Liver (tissue), 9 donors: ENCODE results near the gene ATP5MC2. TPM values are rescaled to one million over a fixed set of nuclear protein-coding genes. Genes with fewer than 3 reads are reported as not detected.

ENCODE experiments used
- DNase-seq: peaks from one replicate; pipeline ENCODE4 v3.0.0-alpha.2; 2017; ENCODE audit warnings: low spot score
- H3K27ac ChIP-seq, 2 donors: one replicate each; pipeline ENCODE4 v1.7.0; 2013; ENCODE audit warnings: inconsistent platforms in 2 of 2, low read length in 2 of 2, control low read depth in 1 of 2, low read depth in 1 of 2, mild to moderate bottlenecking in 1 of 2
- H3K27me3 ChIP-seq, 4 donors: one replicate each; pipeline versions ENCODE4 v1.6.1 to v1.7.0; 2013; ENCODE audit warnings: low read length in 3 of 4, inconsistent platforms in 1 of 4, mild to moderate bottlenecking in 1 of 4, moderate library complexity in 1 of 4; ENCODE audit not compliant: control insufficient read depth in 4 of 4, insufficient read depth in 4 of 4
- H3K36me3 ChIP-seq, 4 donors: one replicate each; pipeline versions ENCODE4 v1.6.1 to v1.7.0; 2013; ENCODE audit warnings: low read length in 3 of 4, mild to moderate bottlenecking in 3 of 4, low read depth in 1 of 4, moderate library complexity in 1 of 4; ENCODE audit not compliant: control insufficient read depth in 4 of 4, insufficient read depth in 3 of 4
- H3K4me1 ChIP-seq, 4 donors: one replicate each; pipeline versions ENCODE4 v1.6.1 to v1.7.0; 2013; ENCODE audit warnings: low read length in 3 of 4, mild to moderate bottlenecking in 3 of 4, moderate library complexity in 1 of 4; ENCODE audit not compliant: control insufficient read depth in 4 of 4, insufficient read depth in 4 of 4
- H3K4me3 ChIP-seq, 3 donors: one replicate each; pipeline versions ENCODE4 v1.6.1 to v1.7.0; 2013; ENCODE audit warnings: low read length in 3 of 3, control low read depth in 1 of 3, low read depth in 1 of 3, mild to moderate bottlenecking in 1 of 3
- H3K9ac ChIP-seq, 2 donors: one replicate each; pipeline ENCODE4 v1.7.0; 2013; ENCODE audit warnings: low read length in 2 of 2, mild to moderate bottlenecking in 2 of 2, moderate library complexity in 2 of 2, control low read depth in 1 of 2, low read depth in 1 of 2
- H3K9me3 ChIP-seq, 4 donors: one replicate each; pipeline versions ENCODE4 v1.6.1 to v1.7.0; 2013; ENCODE audit warnings: low read length in 3 of 4; ENCODE audit not compliant: control insufficient read depth in 4 of 4
- CTCF ChIP-seq: fragments of 150-350 bp; IDR thresholded peaks from 2 replicates; pipeline ENCODE4 v1.5.1; 2017; ENCODE audit warnings: improper control_type of control experiment, low read depth, low read length; ENCODE audit not compliant: missing input control
- EGR1 ChIP-seq, 2 donors: IDR thresholded peaks; 2 replicates each; pipeline ENCODE4 v1.6.1; 2016 to 2018; ENCODE audit warnings: antibody characterized with exemption in 2 of 2, low read depth in 2 of 2
- FOXA1 ChIP-seq: IDR thresholded peaks from 2 replicates; pipeline ENCODE4 v1.6.1; 2016; ENCODE audit warnings: antibody characterized with exemption
- FOXA2 ChIP-seq: IDR thresholded peaks from 2 replicates; pipeline ENCODE4 v1.6.1; 2016; ENCODE audit warnings: antibody characterized with exemption
- GABPA ChIP-seq, 2 donors: IDR thresholded peaks in 1 of 2; conservative IDR thresholded peaks in 1 of 2; 2 replicates each; pipeline ENCODE4 v1.6.1; 2016; ENCODE audit warnings: antibody characterized with exemption in 2 of 2, mild to moderate bottlenecking in 1 of 2, moderate library complexity in 1 of 2
- HNF4A ChIP-seq, 2 donors: conservative IDR thresholded peaks; 2 replicates each; pipeline ENCODE4 v1.6.1; 2016; ENCODE audit warnings: antibody characterized with exemption in 2 of 2, mild to moderate bottlenecking in 2 of 2
- HNF4G ChIP-seq: IDR thresholded peaks from 2 replicates; pipeline ENCODE4 v1.6.1; 2016; ENCODE audit warnings: antibody characterized with exemption
- JUND ChIP-seq, 2 donors: IDR thresholded peaks; 2 replicates each; pipeline ENCODE4 v1.6.1; 2016; ENCODE audit warnings: antibody characterized with exemption in 2 of 2
- NR2F2 ChIP-seq: IDR thresholded peaks from 2 replicates; pipeline ENCODE4 v1.6.1; 2016; ENCODE audit warnings: antibody characterized with exemption
- RAD21 ChIP-seq, 2 donors: IDR thresholded peaks; 2 replicates each; pipeline ENCODE4 v1.6.1; 2016; ENCODE audit warnings: antibody characterized with exemption in 2 of 2, mild to moderate bottlenecking in 2 of 2
- REST ChIP-seq: IDR thresholded peaks from 2 replicates; pipeline ENCODE4 v1.6.1; 2016; ENCODE audit warnings: antibody characterized with exemption, mild to moderate bottlenecking
- RXRA ChIP-seq, 2 donors: IDR thresholded peaks; 2 replicates each; pipeline ENCODE4 v1.6.1; 2017 to 2018; ENCODE audit warnings: antibody characterized with exemption in 2 of 2, mild to moderate bottlenecking in 1 of 2
- SP1 ChIP-seq: IDR thresholded peaks from 2 replicates; pipeline ENCODE4 v1.6.1; 2018; ENCODE audit warnings: antibody characterized with exemption, mild to moderate bottlenecking
- TAF1 ChIP-seq: conservative IDR thresholded peaks from 2 replicates; pipeline ENCODE4 v1.6.1; 2016; ENCODE audit warnings: antibody characterized with exemption, mild to moderate bottlenecking
- YY1 ChIP-seq: IDR thresholded peaks from 2 replicates; pipeline ENCODE4 v1.6.1; 2016; ENCODE audit warnings: antibody characterized with exemption, mild to moderate bottlenecking
- ZBTB33 ChIP-seq: IDR thresholded peaks from 2 replicates; pipeline ENCODE4 v1.6.1; 2016; ENCODE audit warnings: antibody characterized with exemption
- WGBS: extraction: QIAGEN DNeasy Blood & Tissue Kit; methylation state at CpG from one replicate; pipeline ENCODE4 v1.1.7; 2013; 5-methylcytosine and 5-hydroxymethylcytosine counted together
- polyA plus RNA-seq, 2 donors: library from polyadenylated mRNA; stranded (reverse) in 1 of 2; unstranded in 1 of 2; fragments of 200-250 nt in 1 of 2; fragments of >200 nt in 1 of 2; fragmentation: Nextera tagmentation in 1 of 2; extraction: Ambion mirVana in 1 of 2; gene quantifications; one replicate each; pipeline versions ENCODE4 v1.2.1 to v1.2.3, GENCODE V29; 2013 to 2015
- total RNA-seq, 2 donors: library from RNA; depleted of rRNA; stranded (reverse); fragments of >200 nt; gene quantifications; one replicate each; pipeline ENCODE4 v1.2.3, GENCODE V29; 2014
- TF ChIP-seq, protein P1 (sequence below): IDR thresholded peaks from 2 replicates; pipeline ENCODE4 v1.6.1; 2016; ENCODE audit warnings: antibody characterized with exemption
- TF ChIP-seq, protein P2 (sequence below): IDR thresholded peaks from 2 replicates; pipeline ENCODE4 v1.6.1; 2016; ENCODE audit warnings: antibody characterized with exemption
- donor health status: healthy.
- donor health status: healthy.
- donor health status: healthy.
- donor health status: healthy.
- donor health status: healthy.

ATP5MC2 gene
- total and polyA plus RNA-seq, 4 donors = 57.0 to 294 (median 171) TPM

DNA sequence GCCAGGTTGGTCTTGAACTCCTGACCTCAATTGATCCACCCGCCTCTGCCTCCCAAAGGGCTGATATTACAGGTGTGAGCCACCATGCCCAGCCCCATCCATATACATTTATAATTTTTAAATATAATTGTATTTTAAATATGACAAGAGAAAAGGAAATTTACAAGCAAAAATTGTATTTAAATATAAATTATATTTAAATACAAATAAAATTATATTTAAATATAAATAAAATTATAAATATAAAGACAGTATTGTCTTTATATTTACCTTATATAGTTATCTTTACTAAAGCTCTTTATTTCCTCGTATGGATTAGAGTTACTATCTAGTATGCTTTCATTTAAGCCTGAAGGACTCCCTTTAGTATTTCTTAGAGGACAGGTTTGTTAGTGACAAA, 37.8 kb downstream of the ATP5MC2 start:
- Histone ChIP-seq H3K27me3 (no peaks in the 10 kb centered on the region), H3K4me1 (no peaks in the 10 kb centered on the region), H3K9me3 (no peaks in the 10 kb centered on the region), H3K36me3 (no peaks in the 10 kb centered on the region), H3K27ac (no peak overlapping the region), H3K4me3 (no peak overlapping the region), H3K9ac (no peak overlapping the region)
- 91% methylated on average over 2 of the region's 2 CpGs for WGBS
- no peak for DNase-seq
- TF ChIP-seq FOXA2 = no peak
- TF ChIP-seq JUND (IDR thresholded peaks at IDR 0.05) = no peak
- TF ChIP-seq ZBTB33 = no peak
- no peak for TF ChIP-seq NR2F2
- TF ChIP-seq FOXA1 = no peak
- no peak for TF ChIP-seq REST
- TF ChIP-seq RAD21 (IDR thresholded peaks at IDR 0.05) = no peak
- no peak for TF ChIP-seq CTCF
- TF ChIP-seq SP1 = no peak
- TF ChIP-seq, protein P1, sequence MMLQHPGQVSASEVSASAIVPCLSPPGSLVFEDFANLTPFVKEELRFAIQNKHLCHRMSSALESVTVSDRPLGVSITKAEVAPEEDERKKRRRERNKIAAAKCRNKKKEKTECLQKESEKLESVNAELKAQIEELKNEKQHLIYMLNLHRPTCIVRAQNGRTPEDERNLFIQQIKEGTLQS = no peak
- TF ChIP-seq HNF4A (conservative IDR thresholded peaks at IDR 0.05) = no peak
- TF ChIP-seq RXRA (IDR thresholded peaks at IDR 0.05) = no peak
- TF ChIP-seq, protein P2, sequence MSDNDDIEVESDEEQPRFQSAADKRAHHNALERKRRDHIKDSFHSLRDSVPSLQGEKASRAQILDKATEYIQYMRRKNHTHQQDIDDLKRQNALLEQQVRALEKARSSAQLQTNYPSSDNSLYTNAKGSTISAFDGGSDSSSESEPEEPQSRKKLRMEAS = no peak
- no peak for TF ChIP-seq EGR1 (IDR thresholded peaks at IDR 0.05; ENCODE audit: low read depth in 2 of 2)
- TF ChIP-seq YY1 = no peak
- TF ChIP-seq HNF4G = no peak
- no peak for TF ChIP-seq GABPA (IDR thresholded peaks at IDR 0.05 in 1 of 2, conservative IDR thresholded peaks at IDR 0.05 in 1 of 2)
- TF ChIP-seq TAF1 = no peak
